Lung microvascular endothelial cell (primary cell): ENCODE measurements around the gene WDR86. TPM values are rescaled to one million over a fixed set of nuclear protein-coding genes. Genes with fewer than 3 reads are reported as not detected.
A peak's percentile ranks its signal among the peaks of the same experiment; 100 is the strongest.

Experiments used
- DNase-seq, 2 donors: peaks; one replicate each; pipeline versions ENCODE4 v3.0.0 to v3.0.0-alpha.2; 2010; ENCODE audit warnings: low read depth in 2 of 2
- total RNA-seq: library from RNA; depleted of rRNA; stranded (reverse); fragments of >200 nt; gene quantifications from 2 replicates; pipeline ENCODE4 v1.2.1, GENCODE V29; 2014

Gene WDR86
- total RNA-seq, 1 donor from 2014 or later = not detected

DNA sequence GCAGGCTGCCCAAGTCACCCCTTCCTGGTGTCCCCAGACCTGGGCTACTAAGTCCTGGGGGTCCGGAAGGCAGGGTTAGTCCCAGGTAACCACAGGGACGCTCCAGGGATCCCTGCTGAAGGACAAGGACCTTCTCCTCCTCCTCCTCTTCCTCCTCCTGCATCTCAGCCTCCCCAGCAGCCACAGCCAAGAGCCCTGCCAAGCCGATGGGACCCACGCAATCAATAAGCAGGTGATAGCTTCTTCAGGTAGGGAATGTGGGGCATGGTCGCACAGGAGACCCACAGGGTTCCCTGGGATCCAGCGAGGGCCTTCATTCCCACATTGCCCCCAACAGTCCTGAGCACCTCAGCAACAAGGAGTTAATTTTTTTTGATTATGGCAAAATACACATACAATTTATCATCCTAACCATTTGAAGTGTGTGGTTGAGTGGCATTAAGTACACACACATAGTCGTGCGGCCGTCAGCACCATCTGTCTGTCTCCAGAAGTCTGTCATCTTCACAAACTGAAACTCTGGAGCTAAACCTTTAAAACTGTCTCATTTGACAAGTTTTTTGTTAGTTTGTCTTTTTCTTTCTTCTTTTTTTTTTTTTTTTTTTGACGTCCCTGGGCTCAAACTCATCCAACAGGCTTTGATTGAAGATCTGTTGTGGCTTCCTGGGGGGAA is 18.0 kb upstream of the WDR86 start:
- DNase-seq = no peak

DNA sequence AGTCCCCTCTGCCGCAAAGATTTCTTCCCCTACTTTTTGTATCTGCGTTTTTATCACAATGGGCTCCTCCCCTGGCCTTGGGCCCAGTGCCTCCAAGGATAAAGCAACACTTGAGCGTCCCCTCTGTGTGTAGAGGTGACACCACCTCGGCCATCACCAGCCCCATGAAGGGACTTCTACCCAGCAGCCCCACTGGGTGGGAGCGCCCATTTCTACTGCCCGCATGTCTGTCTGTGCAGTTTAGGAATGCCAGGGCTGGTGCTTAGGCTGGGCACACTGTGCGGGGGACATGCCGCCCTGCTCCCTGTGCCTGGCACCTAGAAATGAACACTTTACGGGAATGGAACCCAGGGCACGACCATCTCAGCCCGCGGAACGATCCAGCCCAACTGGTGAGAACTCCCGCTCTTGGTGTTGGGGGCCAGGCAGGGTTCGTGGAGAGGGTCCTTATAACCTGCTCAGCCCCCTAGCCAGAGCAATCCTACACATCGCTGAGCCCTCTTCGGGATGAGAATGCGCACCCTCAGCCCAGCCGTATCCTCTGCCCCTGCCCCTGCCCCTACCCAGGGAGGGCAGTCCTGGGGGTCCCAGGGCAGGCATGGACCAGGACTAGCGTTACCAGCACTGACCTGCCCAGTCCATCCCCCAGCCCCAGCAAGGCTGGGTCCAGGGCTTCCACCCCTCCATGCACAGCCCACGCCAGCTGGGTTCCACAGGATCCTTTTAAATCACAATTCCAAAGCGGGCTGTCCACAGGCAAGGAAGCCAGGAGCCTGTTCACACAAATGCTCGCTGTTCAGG is 17.3 kb upstream of the WDR86 start:
- no peak for DNase-seq

DNA sequence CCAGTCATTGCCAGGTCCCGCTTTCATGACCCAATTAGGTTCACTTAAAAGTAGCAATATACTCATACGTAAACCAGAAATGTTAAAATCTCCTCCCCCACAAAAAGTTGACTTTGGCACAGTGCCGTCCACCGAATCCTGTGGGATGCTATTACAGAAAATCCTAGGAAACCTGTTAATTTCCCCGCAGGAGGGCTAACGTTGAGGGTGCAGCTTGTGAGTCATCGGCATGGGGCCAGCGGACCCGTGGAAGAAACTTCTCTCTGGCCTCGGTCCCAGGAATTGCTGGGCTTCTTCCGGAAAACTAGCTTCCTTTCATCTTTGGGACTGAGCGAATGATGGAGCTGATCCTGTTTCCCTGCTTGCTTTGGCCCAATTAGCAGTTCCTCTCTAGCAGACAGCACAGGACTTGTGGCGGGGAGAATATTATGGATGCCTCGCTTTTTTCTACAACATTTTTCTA is 16.6 kb upstream of the WDR86 start:
- DNase-seq = peak; percentile 46 to 63

DNA sequence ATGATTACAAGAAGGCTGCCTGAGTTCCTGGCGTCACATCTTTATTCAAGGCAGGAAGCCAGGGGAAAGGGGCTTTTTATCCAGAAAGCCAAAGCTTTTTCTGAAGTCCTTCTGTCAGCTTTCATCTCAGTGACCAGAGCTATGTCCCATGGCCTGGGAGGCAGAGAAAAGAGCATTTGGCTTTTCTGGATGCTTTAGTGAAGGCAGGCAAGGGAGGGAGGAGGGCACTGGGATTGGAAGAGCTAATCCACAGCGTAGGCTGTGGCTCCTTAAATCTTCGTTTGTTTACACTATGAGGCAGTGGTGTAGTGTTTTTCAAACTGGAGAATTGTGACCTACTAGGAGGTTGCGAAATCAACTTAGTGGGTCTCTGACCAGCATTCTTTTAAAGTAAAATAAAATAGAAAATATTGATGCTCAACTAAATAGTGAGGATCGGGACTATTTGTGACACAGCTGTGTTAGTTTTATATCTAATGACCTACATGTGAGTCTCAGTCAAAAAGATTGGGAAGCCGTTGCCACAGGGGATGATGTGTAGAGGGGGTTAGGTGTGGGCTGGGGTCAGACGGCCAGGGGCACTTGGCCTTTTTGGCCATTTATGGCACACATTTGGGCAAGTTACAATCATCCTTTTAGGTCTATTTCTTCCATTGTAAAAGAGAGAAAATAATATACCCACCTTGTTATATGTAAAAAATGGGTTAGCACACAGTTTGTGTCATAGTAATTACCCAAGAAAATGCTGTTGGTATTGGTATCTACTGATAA is 16.0 kb upstream of the WDR86 start:
- no peak for DNase-seq

DNA sequence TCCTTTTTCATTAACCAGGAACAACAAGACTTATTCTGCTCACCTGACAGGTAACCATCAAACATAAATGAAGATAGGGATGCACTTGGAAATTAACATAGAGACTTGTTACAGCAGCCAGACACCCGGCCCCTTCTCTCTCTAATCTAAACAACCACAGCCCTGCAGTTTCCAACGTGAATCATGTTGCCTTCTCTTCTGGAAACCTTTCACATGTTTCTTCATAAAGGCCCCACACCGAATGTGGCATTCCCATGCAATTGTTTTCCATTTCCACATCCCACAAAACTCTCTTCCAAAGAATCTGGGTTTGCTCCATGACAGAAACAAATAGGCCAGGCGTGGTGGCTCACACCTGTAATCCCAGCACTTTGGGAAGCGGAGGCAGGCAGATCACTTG is 15.0 kb upstream of the WDR86 start:
- no peak for DNase-seq

DNA sequence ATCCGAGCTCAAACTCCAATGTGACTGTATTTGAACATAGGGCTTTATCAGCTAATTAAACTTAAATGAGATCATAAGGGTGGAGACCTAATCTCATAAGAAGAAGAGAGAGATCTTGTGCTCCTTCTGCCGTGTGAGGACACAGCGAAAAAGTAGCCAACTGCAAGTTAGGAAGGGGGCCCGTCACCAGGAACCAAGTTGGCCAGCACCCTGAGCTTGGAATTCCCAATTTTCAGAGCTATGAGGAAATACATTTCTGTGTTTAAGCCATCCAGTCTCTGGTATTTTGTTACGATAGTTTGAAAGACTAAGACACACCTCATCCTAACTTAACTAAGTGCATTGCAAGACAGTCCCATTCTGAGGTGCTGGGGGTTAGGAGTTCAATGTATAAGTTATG is 14.1 kb upstream of the WDR86 start:
- DNase-seq = no peak

DNA sequence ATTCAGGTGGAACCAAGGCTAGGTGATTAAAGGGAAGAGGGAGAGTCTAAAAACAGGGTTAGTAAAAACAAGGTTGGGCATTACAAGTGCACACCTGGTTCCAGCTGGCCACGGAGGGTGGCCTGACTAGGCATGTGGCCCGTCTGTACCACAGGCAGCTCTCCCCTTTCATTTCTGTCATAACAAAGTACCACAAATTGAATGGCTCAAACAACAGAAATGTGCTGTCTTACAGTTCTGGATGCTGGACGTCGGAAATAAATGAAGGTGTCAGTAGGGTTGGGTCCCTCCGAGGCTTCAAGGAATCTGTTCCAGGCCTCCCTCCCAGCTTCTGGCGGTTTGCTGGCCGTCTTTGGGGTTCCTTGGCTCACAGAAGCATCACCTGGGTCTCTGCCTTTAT is 13.4 kb upstream of the WDR86 start:
- no peak for DNase-seq

DNA sequence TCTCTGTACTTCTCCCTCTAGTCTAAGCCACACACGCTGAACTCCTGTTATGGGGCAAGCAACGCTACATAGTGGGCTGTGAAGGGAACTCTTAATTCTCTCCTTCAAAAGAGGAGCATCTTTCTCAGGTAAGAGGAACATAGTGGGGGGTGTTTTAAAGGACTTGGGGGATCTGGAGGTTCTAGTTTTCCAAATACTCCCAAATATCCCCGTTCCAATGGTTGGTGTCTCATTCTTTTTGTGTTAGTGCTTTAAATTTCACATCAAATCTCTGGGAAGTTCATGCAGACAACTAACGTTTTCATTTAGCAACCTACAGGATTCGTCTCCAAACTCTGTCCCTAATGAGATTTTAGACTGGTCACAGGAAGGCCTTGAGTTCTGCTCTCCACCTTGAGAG is 12.4 kb upstream of the WDR86 start:
- DNase-seq = no peak

DNA sequence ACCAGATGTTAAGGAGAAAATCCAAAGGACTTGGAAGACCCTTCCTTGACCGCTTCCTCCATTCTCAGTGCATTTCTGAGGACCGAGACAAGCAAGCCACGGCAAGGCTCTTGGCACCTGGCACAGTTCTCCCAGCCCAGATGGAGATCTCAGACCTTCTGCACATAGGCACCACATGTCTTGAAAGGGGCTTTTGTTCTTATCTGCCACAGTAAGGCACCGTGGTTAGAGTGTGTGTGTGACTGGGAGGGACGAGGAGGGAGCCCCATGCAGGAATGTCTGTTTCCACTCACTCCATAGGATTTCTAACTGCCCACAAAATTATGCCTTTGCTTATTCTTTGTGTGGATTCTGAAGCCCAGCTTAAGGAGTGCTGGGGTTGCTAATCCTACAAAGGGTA is 10.3 kb upstream of the WDR86 start:
- no peak for DNase-seq

DNA sequence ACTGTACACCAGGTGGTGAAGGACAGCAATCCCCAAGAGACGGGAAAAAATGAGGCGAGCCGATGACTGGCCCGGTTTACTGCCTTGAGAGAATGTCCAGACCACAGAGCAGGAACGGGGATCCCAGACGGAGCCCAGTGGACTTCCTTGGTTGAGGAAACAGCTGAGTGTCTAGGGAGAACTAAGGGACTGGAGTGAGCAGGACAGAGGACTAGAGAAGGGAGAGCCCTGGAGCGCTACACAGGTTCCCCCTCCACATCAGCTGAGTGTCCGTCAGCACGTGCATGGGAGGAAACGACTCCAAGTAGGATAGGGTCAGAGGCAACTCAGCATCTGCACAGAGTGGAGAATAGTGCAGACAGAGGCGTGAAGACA is 7.1 kb upstream of the WDR86 start:
- no peak for DNase-seq

DNA sequence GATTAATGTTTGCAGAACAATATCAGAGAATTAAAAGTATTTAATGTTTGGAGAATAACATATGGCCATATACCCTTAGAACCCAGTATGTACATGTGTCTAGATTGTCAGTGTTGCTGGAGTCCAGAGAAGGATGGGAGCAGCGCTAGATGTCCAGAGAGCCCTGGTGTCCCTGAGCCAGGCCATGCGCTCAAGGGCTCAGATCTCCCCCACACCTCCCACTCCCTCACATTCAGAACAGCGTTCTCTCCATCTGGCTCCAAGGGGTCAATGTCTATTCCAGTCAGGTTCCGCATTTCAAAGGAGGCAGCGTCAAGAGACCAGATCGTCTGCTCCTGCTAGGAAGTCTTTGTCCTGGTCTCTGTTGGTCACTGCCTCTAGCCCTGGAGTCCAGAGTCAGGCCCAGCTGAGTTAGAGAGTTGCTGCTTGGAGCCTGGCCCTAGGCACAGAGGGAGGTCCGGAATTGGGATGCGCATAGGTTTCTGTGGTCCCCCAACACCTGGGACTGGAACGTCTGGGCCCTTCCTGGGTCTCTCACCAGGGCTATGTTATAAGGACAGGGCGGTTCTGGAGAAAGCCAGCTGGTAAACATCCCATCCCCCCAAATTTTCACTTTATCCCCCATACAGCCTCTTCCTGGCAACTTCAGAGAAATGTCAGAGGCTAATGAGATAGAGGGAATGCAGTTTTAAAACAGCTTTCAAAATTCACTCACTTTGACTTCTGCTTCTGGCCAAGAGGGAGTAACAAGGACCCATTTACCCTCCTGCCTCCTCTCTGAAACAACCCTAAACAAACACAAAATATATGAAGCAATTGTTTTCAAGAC is 6.5 kb upstream of the WDR86 start:
- DNase-seq = no peak

DNA sequence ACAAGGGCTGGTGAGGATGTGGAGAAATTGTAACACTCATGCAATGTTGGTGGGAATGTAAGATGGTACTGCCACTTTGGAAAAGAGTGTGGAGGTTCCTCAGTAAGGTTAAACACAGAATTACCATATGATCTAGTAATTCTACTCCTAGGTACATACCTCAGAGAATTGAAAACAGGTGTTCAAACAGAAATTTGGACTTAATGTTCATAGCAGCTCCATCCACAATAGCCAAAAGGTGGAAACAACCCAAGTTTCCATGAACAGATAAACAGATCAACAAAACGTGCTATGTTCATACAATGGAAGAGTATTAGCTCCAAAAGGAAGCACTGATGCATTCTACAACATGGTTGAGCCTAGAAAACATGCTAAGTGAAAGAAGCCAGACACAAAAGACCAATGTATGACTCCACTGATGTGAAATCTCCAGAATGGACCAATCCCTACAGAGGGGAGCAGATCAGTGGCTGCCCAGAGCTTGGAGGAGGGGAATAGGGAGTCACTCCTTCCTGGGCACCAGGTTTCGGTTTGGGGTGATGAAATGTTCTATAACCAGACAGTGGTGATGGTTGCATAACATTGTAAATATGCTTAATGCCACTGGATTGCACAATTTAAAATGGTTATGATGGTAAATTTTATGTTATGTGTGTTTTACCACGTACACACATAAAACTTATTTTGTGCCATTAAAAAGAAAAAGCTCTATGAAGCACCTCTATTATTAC is 5.7 kb upstream of the WDR86 start:
- DNase-seq = no peak

DNA sequence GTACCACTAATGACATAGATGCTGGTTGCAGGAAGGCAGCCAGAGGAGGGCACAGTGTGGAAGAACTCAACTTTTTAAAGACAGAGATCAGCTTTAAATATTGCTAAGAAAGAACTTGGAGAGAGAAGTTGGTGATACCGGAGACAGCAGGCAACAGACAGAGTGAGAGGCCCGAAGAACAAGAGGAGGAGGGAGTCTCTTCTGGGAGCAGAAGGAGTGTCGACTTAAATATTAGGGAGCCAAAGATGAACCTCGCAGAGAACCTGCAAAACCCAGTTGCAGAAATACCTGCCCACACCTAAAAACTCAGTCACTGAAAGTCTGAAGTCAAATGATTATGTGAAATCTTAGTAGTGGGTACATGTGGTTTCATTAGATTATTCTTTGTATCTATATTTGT is 3.4 kb upstream of the WDR86 start:
- no peak for DNase-seq

DNA sequence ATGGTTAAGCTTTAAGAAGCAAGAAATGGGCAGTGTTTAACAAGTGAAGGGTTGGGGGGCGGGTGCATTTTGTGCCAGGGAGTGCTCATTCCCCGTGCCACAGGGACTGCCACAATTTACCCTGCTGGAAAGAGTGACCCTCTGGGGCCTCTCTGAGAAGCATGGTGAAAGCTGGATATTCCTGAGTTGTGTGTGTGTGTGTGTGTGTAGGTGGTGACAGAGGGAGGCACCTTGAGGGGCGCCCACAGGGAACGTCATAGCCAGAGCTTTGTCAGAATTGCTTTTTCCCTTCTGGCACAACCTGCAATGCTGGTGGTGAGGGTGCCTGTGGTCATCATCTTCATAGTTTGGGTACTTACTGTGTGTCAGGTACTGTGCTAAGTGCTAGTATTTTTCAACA is 2.5 kb upstream of the WDR86 start:
- DNase-seq = no peak

DNA sequence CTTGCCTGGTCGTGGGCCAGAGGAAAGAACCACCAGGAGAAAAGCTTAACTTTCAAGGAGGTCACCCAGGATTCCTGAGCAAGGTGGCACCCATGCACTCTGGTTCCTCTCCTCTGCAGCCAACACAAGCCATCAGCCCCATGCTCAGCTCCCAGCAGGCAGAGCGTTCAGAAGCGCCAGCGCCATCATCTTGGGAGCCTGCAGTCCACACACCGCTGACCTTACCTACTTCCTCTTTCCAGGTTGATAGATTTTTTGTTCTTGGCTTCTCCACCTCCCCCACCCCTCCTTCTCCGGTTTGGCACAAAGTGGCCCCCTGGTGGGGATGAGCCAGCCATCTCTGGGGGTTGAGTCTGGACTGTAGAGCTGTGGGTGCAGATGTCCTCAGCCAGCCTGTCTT is 1.7 kb upstream of the WDR86 start:
- DNase-seq = no peak

DNA sequence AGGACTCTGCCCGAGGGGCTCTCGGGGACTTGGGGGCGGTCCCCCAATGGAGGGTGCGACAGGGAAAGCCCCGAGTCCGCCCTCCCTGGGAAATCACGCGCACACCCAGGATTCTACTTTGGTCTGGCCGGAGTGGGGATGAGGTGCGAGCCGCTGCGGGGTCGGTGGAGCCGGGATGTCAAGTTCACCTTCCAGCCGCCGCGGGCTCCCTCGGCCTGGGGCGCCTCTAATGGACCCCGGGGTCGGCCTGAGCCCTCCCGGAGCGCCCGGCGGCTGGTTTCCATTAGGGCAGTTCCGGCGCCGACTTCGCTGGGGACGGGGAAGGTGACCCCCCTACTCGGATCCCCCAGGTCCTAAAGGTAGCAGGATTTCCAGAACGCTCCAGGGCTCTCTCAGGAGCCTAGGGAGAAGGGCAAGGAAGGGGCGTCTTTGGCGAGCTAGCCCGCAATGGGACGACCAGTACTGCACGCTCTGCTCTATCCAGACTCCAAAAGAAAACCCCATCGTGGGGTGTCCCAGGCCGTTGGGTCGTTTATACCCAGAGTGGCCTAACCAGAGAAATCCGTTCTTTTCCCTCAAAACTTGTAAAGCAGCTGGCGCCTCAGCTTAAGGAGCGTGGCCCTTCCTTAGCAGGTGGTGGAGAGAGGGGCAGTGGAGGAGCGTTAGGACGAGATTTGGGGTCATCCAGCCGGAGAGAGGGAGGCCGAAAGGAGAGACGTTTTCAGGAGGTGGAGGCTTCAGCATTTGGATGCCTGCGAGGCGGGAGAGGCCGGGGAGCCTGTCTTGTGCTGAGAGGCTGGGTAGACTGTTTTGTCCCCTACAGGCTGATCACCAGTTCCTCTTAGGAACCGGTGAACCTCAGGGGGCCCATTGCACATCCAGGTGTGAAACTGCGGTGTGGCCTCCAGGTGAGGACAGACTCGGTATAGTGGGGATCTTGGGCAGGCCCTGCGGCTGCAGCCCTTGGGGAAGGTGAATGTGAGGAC is 860 bp upstream of the WDR86 start:
- DNase-seq = no peak

DNA sequence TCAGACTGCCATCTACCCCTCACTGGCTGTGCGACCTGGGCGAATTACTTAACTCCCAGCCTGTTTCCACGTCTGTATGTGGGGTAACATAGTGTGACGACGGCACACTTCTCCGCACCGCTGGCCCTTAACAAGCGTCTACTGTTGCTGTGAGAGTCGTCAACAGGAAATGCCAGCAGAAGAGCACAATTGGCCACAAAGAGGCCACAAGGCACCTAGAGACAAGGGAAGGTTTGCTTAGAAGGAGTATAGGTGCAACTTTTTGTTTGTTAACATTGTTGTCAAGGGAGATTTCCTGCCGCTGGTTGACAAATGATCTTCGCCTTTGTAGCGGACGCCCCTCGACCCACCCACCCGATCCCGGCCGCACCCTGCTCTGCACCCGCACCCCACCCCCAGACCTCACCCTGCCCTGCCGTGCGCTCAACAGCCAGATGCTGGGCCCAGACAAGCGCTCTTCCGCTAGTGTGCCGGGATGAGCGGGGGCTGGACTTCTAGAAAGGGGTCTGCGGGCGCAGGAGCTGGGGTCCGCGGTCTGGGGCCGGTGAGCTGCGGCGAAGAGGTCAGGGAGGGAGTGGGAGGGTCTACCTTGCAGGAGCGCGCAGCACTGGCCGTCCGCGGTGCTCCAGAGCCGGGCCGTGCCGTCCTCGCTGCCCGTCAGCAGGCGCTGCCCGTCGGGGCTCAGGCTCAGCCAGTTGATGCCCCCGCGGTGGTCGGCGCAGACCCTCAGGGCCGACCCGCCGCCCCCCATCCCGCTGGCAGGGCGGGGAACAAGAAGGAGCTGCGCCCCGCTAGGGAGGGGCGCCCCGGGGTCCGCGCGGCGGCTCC is 785 bp downstream of the WDR86 start:
- DNase-seq = peak in 1 of 2 donors; percentile 12

DNA sequence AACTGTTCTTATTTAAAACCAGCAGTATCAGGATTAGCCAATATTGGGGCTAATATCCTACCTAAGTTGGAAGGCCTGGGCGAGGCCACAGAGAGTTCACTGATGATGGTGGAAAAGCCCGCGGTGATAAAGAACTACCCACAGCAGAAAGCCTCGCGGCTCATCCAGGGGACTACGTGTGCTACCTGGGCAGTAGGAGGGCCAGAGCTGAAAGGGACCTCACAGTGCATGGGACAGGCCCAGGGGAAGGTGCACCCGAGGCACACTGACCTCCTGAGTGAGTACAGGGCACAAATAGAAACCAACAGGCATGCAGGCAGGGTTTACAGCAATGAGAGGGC is 1.4 kb downstream of the WDR86 start:
- no peak for DNase-seq
